ENCODE measurements around the gene TPRX2. TPM values are rescaled to one million over a fixed set of nuclear protein-coding genes. Genes with fewer than 3 reads are reported as not detected.

The TPRX2 gene
- total RNA-seq, 1 donor from 2014 or later = not detected

DNA sequence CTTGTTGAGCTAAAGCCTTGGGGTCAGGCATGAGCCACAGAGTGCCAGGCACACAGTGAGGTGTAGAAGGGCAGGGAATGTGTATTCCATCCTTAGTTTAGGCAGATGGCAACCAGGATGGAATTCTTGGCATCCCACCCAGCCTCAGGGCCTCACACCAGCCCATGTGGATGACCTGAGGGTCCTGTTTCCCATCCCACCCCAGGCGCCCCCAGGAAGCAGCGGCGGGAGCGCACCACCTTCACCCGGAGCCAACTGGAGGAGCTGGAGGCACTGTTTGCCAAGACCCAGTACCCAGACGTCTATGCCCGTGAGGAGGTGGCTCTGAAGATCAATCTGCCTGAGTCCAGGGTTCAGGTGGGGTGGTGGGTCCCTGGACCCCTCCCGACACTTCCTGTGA is 23.0 kb upstream of the TPRX2 start:
- Mint-ChIP-seq H3K4me1 (ENCODE audit: low read depth, unreplicated experiment) (peaks cover 5% of the 10 kb centered on the region), H3K36me3 (ENCODE audit: unreplicated experiment) (no peaks in the 10 kb centered on the region), H3K4me3 (ENCODE audit: unreplicated experiment) (no peak overlapping the region), H3K27me3 (ENCODE audit: unreplicated experiment) (no peaks in the 10 kb centered on the region), H3K27ac (ENCODE audit: unreplicated experiment) (no peak overlapping the region), H3K9me3 (ENCODE audit: unreplicated experiment) (no peaks in the 10 kb centered on the region)
- DNase-seq = no peak
- TF ChIP-seq, protein P1, sequence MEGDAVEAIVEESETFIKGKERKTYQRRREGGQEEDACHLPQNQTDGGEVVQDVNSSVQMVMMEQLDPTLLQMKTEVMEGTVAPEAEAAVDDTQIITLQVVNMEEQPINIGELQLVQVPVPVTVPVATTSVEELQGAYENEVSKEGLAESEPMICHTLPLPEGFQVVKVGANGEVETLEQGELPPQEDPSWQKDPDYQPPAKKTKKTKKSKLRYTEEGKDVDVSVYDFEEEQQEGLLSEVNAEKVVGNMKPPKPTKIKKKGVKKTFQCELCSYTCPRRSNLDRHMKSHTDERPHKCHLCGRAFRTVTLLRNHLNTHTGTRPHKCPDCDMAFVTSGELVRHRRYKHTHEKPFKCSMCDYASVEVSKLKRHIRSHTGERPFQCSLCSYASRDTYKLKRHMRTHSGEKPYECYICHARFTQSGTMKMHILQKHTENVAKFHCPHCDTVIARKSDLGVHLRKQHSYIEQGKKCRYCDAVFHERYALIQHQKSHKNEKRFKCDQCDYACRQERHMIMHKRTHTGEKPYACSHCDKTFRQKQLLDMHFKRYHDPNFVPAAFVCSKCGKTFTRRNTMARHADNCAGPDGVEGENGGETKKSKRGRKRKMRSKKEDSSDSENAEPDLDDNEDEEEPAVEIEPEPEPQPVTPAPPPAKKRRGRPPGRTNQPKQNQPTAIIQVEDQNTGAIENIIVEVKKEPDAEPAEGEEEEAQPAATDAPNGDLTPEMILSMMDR (IDR thresholded peaks at IDR 0.05; ENCODE audit: partially characterized antibody, unreplicated experiment) = no peak

DNA sequence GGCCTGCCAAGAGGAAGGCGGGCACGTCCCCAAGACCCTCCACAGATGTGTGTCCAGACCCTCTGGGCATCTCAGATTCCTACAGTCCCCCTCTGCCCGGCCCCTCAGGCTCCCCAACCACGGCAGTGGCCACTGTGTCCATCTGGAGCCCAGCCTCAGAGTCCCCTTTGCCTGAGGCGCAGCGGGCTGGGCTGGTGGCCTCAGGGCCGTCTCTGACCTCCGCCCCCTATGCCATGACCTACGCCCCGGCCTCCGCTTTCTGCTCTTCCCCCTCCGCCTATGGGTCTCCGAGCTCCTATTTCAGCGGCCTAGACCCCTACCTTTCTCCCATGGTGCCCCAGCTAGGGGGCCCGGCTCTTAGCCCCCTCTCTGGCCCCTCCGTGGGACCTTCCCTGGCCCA is 19.6 kb upstream of the TPRX2 start:
- no peaks in the 10 kb centered on the region for H3K9me3 Mint-ChIP-seq (ENCODE audit: unreplicated experiment)
- H3K27me3 Mint-ChIP-seq (ENCODE audit: unreplicated experiment) = no peaks in the 10 kb centered on the region
- H3K36me3 Mint-ChIP-seq (ENCODE audit: unreplicated experiment) = no peaks in the 10 kb centered on the region
- no peak for DNase-seq
- TF ChIP-seq, protein P1 (IDR thresholded peaks at IDR 0.05; ENCODE audit: partially characterized antibody, unreplicated experiment) = no peak
- H3K4me1 Mint-ChIP-seq (ENCODE audit: low read depth, unreplicated experiment) = peaks cover 5% of the 10 kb centered on the region
- no peak overlapping the region for H3K27ac Mint-ChIP-seq (ENCODE audit: unreplicated experiment)
- H3K4me3 Mint-ChIP-seq (ENCODE audit: unreplicated experiment) = no peak overlapping the region

GRCh38 chr19:47839913-47840312 is 19.1 kb upstream of the TPRX2 start:
- Mint-ChIP-seq H3K36me3 (ENCODE audit: unreplicated experiment) (no peaks in the 10 kb centered on the region), H3K4me3 (ENCODE audit: unreplicated experiment) (no peak overlapping the region), H3K9me3 (ENCODE audit: unreplicated experiment) (no peaks in the 10 kb centered on the region), H3K4me1 (ENCODE audit: low read depth, unreplicated experiment) (peaks cover 5% of the 10 kb centered on the region), H3K27ac (ENCODE audit: unreplicated experiment) (no peak overlapping the region), H3K27me3 (ENCODE audit: unreplicated experiment) (no peaks in the 10 kb centered on the region)
- TF ChIP-seq, protein P1 (IDR thresholded peaks at IDR 0.05; ENCODE audit: partially characterized antibody, unreplicated experiment) = no peak
- no peak for DNase-seq

DNA sequence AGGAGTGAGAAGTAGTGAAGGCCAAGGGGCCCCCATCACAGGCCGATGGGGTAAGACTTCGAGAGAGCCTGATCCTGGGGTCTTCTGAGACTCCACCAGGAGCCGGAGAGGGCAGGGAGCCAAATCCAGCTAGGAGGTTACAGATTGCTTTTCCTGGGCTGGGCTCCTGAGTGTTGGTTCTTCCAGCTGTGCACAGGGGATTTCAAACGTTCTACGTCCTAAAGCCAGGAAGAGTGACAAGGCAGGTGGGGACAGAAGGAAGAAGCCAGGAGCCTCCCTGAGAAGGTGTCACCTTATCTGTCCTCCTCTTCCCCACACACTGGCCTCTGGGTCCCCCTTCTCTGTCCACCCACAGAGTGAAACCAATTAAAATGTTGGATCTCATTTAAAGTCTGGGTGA is 16.1 kb upstream of the TPRX2 start:
- Mint-ChIP-seq H3K27ac (ENCODE audit: unreplicated experiment) (no peak overlapping the region), H3K4me1 (ENCODE audit: low read depth, unreplicated experiment) (peaks cover 5% of the 10 kb centered on the region), H3K9me3 (ENCODE audit: unreplicated experiment) (no peaks in the 10 kb centered on the region), H3K4me3 (ENCODE audit: unreplicated experiment) (no peak overlapping the region), H3K27me3 (ENCODE audit: unreplicated experiment) (peaks cover 2% of the 10 kb centered on the region), H3K36me3 (ENCODE audit: unreplicated experiment) (no peaks in the 10 kb centered on the region)
- TF ChIP-seq, protein P1 (IDR thresholded peaks at IDR 0.05; ENCODE audit: partially characterized antibody, unreplicated experiment) = no peak
- DNase-seq = no peak

DNA sequence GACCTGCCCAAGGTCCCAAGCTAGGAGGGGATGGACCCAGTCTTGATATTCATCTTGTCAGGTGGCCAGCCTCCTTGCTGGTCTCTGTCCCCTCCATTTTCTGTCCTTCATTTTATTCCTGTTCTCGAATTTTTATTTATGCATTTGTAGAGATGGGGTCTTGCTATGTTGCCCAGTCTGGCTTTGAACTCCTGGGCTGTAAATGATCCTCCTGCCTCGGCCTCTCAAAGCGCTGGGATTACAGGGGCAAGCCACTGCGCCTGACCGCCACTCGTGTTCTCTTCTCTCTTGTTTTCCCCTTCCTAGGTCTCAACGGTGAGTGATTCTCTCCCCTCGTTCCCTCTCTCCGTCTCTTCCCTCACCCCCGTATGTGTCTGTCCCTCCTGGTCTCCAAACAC is 10.6 kb upstream of the TPRX2 start:
- TF ChIP-seq, protein P1 (IDR thresholded peaks at IDR 0.05; ENCODE audit: partially characterized antibody, unreplicated experiment) = no peak
- H3K27ac Mint-ChIP-seq (ENCODE audit: unreplicated experiment) = peak overlapping the region; percentile 52
- H3K9me3 Mint-ChIP-seq (ENCODE audit: unreplicated experiment) = no peaks in the 10 kb centered on the region
- DNase-seq = no peak
- no peaks in the 10 kb centered on the region for H3K36me3 Mint-ChIP-seq (ENCODE audit: unreplicated experiment)
- peaks cover 10% of the 10 kb centered on the region for H3K27me3 Mint-ChIP-seq (ENCODE audit: unreplicated experiment)
- peak overlapping the region; percentile 72 for H3K4me3 Mint-ChIP-seq (ENCODE audit: unreplicated experiment)
- peaks cover 7% of the 10 kb centered on the region for H3K4me1 Mint-ChIP-seq (ENCODE audit: low read depth, unreplicated experiment)

Measured in glutamatergic neuron (in vitro differentiated cells).